HG03159 (cell line): ENCODE data around the gene NAA40.

Experiments
- ATAC-seq: cut with Tn5 transposase; IDR thresholded peaks from one replicate; pipeline ENCODE4 v1.9.1; 2021; ENCODE audit warnings: mild to moderate bottlenecking, moderate library complexity; ENCODE audit not compliant: unreplicated experiment

NAA40 gene

DNA sequence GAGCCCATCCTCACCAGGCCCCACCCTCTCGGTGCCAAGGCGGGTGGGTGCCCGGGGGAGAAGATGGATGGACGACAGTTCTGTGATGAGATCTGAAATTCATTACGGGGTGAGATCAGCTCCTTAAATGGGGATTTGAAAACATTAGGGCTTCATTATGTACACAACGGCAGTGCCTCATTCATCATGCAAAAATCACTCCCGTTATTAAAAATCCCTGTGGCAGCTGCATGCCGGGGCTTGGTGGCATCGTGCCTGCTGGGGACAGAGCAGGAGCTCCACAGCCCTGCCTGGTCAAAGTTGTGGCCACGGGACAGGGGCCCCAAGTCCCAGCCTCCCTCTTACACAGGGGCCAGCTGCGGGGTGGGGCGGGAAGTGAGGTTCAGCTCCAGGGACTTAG is 67.6 kb downstream of the NAA40 start:
- ATAC-seq: no peak
